ENCODE results near the gene LAMA3.

Gene LAMA3

GRCh38 chr18:23918395-23919032, 229.3 kb downstream of the LAMA3 start:
- DNase-seq = peak; percentile 89

GRCh38 chr18:23920054-23920453, 230.8 kb downstream of the LAMA3 start:
- no peak for DNase-seq

GRCh38 chr18:23921716-23922285, 232.5 kb downstream of the LAMA3 start:
- DNase-seq = no peak

DNA sequence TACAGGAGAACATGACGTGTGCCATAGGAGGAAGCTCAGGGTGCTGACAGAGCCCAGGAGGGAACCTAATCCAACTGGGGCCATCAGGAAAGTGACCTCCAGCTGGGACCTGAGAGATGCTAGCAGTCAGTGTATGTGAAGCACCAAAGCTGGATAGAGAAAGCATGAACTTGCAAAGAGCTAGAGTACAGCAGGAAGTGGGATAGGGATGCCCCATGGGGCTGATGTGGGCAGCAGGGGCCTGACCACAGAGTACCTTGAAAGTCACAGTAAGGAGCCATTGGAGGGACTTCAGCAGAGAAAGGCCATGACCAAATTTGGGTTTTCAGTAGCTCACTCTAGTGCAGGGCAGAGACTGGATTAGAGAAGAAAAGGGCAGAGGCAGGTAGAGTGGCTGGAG, 233.7 kb downstream of the LAMA3 start:
- no peak for DNase-seq

DNA sequence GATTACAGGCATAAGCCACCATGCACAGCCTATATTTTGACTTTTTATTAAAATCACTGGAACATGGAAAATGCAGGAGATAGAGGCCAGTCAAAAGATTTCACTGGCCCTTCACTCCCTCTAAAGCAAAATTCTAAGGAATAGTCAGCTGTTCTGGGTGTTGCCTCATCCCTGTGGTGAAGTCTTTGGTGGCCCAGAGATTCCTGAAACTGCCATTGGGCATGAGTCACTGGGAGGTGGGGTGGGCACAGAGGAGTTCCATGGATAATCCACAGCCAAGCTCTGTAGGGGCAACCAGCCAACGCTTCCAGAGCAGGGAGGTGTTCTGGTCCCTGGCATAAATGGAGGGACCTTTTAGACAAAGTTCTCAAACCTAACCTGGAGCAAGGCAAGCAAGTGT, 235.6 kb downstream of the LAMA3 start:
- no peak for DNase-seq

DNA sequence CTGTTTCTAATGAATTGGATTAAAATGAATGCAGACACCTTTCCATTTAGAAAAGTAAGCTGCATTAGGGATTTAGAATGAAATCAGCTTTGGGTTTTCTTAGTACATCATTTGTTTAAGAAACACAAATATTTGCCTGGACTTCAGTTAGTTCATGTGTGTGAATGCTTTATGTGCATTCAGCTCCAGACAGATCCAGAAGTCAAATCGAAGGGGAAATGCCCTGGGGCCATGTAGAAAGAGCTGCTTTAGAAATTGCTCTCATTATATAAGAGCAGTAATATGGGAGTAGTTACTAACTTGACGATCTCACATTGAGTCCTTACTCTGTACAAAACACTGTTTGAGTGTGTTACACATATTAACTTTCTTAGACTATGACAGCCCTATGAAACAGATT, 237.3 kb downstream of the LAMA3 start:
- DNase-seq = no peak

DNA sequence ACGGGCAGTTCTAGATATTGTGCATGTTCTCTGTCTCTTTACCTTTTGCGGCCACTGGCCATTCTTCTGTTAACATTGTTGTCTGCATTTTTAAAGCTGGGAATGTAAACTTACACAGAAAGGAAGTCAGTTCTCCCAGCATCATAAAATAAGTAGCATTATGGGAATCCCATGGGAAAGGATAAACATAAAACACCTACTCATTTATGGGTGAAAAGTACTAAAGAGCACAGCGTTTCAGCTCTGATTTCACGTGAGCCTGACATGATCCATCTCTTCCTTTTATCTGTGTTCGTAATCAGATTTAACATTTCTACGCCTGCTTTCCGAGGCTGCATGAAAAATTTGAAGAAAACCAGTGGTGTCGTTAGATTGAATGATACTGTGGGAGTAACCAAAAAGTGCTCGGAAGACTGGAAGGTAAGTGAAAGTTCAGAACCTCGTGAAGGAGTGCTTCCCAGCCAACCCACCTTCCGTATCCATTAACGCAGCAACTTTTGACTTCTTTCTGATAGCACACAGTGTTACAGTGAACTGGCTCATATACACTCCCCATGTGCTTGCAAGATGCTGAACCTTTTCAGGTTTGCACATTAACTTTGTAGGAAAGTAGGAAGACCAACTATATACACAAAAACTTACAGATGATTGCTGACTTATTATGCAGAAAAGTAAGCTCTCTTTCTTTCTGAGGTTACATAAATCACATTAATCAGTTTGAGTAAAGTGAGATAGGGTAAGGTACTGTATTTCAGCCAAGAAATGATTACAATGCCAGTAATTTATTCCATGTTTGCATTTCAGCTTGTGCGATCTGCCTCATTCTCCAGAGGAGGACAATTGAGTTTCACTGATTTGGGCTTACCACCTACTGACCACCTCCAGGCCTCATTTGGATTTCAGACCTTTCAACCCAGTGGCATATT, 238.8 kb downstream of the LAMA3 start:
- DNase-seq = no peak

- DNase-seq = no peak
These were observed 240.2 kb downstream of the LAMA3 start for GRCh38 chr18:23929362-23929930.

DNA sequence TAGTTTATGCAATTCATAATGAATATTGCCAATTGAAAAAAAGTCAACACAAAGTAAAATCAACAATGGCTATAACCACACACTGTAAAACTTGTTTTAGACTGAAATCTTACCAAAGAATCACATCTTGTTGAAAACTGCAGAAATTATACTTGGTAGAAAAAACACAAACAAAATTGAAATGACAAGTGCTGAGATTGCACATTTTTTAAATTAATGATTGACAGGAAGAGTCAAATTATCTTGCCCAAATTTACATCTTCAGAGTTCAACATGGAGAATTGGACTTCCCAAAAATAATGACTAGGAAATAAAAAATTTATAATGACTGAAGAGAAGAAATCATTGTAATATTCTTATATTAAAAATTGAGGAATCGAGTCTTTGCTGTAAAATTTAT, 240.7 kb downstream of the LAMA3 start:
- no peak for DNase-seq

DNA sequence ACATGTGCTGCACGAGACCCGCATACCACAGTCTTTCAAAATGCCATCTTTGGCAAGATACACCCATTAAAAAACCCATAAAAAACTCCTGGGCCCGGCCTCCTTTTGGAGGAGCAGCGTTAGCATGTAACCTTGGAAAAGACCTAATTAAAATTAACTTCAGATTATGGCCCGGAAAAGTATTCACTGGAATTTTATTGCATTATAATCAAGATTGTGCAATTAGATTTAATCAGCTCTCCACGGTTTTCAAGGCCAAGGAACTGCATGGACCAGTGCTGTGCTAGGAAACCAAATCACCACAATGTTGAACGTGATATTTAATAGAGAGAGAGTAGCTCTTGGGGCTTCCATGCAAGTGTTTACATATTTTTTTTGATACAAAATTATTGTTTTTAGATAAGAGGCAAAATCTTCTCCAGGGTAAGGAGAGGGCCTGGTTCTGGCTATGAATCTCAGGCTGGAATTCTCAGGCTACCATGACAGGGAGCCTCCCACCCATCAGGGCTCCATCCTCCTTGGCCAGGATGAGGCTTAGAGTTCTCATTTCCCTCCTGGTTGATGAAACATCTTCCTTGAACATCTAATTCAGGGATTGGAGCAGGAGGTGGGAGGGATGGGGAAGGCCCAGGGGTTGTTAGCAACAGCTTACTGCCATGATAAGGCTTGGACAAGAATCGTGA, 243.3 kb downstream of the LAMA3 start:
- DNase-seq = no peak

- DNase-seq = no peak
These were observed 244.2 kb downstream of the LAMA3 start for GRCh38 chr18:23933407-23933806.

GRCh38 chr18:23934252-23934651, 245.0 kb downstream of the LAMA3 start:
- DNase-seq = no peak

DNA sequence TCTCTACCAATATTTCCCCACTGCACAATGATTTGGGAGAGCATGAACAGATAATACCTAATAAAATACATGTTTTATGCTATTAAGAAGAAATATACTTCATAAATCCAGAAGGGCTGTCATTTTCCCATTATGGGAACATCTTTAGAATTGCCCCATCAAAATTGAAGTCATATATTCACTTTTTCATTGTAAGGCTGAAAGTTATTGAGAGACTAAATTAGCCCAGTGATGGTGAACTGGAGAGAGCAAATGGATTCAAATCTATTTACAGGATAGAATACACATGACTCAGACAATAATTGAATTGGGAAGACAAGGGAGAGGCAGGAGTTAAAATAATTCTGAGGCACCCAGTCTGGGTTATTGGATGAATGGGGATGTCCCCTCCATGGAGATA, 245.6 kb downstream of the LAMA3 start:
- DNase-seq = no peak

DNA sequence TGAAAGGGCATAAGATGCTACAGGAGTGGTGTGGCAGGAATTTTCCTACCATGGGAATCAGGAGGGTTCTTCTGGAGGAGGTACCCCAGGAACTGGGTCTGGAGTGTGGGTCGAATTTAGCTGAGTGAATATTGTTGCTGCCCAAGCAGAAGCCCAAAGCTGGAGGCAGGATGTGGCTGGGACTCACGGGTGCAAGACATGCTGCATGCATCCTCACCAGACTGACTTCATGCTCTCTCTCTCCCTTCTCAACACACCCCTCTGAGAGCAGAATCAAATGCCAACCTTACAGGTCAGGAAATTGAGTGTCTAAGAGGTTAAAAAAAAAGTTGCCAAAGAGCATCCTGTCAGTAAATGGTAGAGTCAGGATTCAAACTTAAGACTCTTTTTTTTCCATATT, 246.6 kb downstream of the LAMA3 start:
- no peak for DNase-seq

DNA sequence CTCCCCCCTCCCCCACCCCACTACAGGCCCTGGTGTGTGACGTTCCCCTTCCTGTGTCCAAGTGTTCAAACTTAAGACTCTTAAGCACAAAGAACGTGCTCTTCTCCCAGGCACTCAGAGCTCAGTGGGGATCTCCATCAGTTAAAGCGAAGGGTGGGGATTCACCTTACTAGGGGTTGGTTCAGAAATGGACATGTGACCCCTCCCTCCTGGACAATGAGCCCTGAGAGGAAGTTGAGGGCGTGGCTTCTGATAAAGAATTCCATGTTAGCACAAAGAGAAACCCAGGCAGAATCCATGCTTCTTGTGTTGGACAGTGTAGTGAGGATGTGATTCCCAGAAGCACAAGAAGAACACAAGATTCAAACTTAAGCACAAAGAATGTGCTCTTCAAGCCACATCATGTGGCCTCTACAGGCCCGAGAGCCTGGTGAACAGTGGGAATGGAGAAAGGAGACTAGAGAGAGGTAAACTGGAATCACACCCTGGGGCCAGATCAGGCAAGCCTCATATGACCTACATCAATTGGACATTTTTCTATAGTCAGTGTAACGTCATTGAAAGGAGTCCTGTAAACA, 247.2 kb downstream of the LAMA3 start:
- no peak for DNase-seq

DNA sequence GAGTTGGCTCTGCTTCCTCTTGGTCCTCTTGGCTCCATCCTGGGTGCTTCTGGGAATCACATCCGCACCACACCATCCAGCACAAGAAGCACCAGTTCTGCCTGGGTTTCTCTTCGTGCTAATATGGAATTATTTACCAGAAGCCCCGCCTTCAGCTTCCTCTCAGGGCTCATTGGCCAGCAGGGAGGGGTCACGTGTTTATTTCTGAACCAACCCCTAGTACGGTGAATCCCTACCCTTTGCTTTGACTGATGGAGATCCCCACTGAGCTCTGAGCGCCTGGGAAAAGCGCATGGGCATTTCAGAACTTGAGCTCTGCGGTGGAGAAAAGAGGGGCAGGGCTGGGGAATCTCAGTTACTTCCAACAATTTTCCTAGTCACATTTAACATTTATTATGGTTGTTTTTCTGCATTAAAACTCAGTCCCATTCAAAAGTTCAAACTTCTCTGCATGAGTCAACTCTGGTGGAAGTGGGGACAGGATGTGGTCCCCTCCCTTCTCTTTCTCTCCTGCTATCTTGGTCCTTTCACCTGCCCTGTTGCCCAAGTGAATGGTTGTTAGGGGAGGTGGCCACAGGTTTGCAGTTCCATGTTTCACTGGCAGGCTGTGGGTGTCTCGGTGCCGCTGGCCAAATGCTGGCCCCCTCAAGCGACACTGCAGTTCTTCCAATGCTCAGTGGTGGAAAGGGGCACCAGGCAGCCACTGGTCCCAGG, 248.9 kb downstream of the LAMA3 start:
- DNase-seq = no peak

DNA sequence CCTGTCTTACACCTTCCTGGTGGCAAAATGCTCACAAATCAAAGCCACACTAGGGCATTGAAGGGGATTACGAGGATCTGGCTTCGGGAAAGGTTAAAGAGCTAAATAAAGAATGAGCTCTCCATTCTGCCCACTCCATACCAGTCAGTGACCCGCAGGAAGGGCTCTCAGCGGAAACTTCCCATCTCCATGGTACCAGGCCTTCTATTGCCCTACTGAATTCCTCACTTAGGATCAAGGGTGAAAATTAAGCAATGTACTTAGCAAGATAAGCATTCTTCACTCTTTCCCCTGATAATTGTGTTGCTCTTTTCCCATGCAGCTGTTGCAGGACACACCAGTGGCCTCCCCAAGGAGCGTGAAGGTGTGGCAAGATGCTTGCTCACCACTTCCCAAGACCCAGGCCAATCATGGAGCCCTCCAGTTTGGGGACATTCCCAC, 249.7 kb downstream of the LAMA3 start:
- DNase-seq = no peak

- no peak for DNase-seq
These were observed 250.1 kb downstream of the LAMA3 start for GRCh38 chr18:23939366-23939765.

GRCh38 chr18:23939896-23940295, 250.6 kb downstream of the LAMA3 start:
- no peak for DNase-seq

DNA sequence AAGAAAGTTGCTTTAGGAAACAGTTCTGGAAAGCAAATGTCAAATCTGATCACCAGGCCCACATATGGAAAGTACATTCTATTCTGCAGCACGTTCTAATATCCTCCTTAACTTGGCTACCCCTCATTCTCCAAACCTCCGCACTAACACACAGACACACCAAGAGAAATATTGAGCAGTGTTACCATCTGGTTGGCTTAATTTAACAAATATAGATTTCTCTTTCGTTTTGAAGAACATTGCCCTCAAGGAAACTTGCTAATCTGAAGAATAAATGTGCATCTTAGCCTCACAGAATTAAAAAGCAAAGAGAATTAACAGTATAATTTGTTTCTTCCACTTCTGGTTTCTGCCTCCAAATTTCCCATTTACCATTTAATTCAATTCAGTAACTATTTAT, 252.5 kb downstream of the LAMA3 start:
- no peak for DNase-seq

DNA sequence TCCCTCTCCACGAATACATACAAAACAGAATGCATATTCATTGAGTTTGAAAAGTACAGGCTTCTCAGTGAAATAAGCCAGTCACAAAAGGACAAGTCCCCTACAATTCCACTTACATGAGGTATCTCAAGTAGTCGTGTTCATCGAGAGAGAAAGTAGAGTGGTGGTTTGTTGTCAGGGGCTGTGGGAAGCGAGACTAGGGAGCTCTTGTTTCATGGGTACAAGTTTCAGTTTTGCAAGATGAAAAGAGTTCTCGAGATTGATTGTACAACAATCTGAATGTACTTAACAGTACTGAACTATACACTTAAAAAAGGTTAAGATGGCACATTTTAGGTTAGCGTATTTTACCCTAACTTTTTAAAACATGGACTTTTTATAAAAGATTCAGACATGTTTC, 253.9 kb downstream of the LAMA3 start:
- no peak for DNase-seq

Data from suppressor macrophage treated with lipopolysaccharide for 4 hours (primary cell).